HepG2 (cell line): Measurements from ENCODE around the gene DVL3. TPM values are rescaled to one million over a fixed set of nuclear protein-coding genes. Genes with fewer than 3 reads are reported as not detected.

Source experiments
- DNMT1 ChIP-seq: sonication (generic); formaldehyde crosslinking; IDR thresholded peaks from 2 replicates; pipeline ENCODE4 v1.5.1; 2020; ENCODE audit warnings: mild to moderate bottlenecking, missing genetic modification reagents
- GTF3A ChIP-seq: sonication (generic); formaldehyde crosslinking; conservative IDR thresholded peaks from 2 replicates; pipeline ENCODE4 v1.4.0; 2020; ENCODE audit warnings: mild to moderate bottlenecking, missing genetic modification reagents
- KMT2A ChIP-seq: sonication (generic); formaldehyde crosslinking; IDR thresholded peaks from 2 replicates; pipeline ENCODE4 v1.4.0; 2020; ENCODE audit warnings: missing genetic modification reagents
- MEF2D ChIP-seq: sonication (generic); formaldehyde crosslinking; IDR thresholded peaks from 2 replicates; pipeline ENCODE4 v1.5.1; 2020; ENCODE audit warnings: mild to moderate bottlenecking, missing genetic modification reagents
- NAIF1 ChIP-seq: sonication (generic); formaldehyde crosslinking; IDR thresholded peaks from 2 replicates; pipeline ENCODE4 v1.5.0; 2020; ENCODE audit warnings: mild to moderate bottlenecking, missing genetic modification reagents, borderline replicate concordance
- NFKB2 ChIP-seq: sonication (generic); formaldehyde crosslinking; IDR thresholded peaks from 2 replicates; pipeline ENCODE4 v1.4.0; 2020; ENCODE audit warnings: missing genetic modification reagents, borderline replicate concordance
- POLR2A ChIP-seq, 2 experiments: IDR thresholded peaks; 2 replicates each; pipeline ENCODE4 v1.6.1; 2011; ENCODE audit warnings: low read depth in 2 of 2, low read length in 2 of 2, mild to moderate bottlenecking in 1 of 2, moderate library complexity in 1 of 2; ENCODE audit not compliant: insufficient read depth in 1 of 2
- RELA ChIP-seq: sonication (generic); formaldehyde crosslinking; IDR thresholded peaks from 2 replicates; pipeline ENCODE4 v1.4.0; 2020; ENCODE audit warnings: missing genetic modification reagents
- SATB2 ChIP-seq: sonication (generic); formaldehyde crosslinking; IDR thresholded peaks from 2 replicates; pipeline ENCODE4 v1.5.0; 2020; ENCODE audit warnings: missing genetic modification reagents
- SMC3 ChIP-seq: IDR thresholded peaks from 2 replicates; pipeline ENCODE4 v1.6.1; 2011; ENCODE audit warnings: low read length, improper control_type of control experiment
- ZBTB7B ChIP-seq: sonication (generic); formaldehyde crosslinking; IDR thresholded peaks from 2 replicates; pipeline ENCODE4 v1.4.0; 2020; ENCODE audit warnings: missing genetic modification reagents
- ZFP36L1 ChIP-seq: sonication (generic); formaldehyde crosslinking; IDR thresholded peaks from 2 replicates; pipeline ENCODE4 v1.8.0; 2022; ENCODE audit warnings: mild to moderate bottlenecking, missing genetic modification reagents, moderate library complexity
- ZNF121 ChIP-seq: sonication (generic); formaldehyde crosslinking; IDR thresholded peaks from 2 replicates; pipeline ENCODE4 v1.5.0; 2020; ENCODE audit warnings: mild to moderate bottlenecking, missing genetic modification reagents
- ZNF296 ChIP-seq: sonication (generic); formaldehyde crosslinking; conservative IDR thresholded peaks from 2 replicates; pipeline ENCODE4 v1.5.0; 2020; ENCODE audit warnings: mild to moderate bottlenecking, missing genetic modification reagents
- ZNF558 ChIP-seq: sonication (generic); formaldehyde crosslinking; IDR thresholded peaks from 2 replicates; pipeline ENCODE4 v1.9.0; 2022; ENCODE audit warnings: mild to moderate bottlenecking, missing genetic modification reagents, borderline replicate concordance
- ZNF563 ChIP-seq: sonication (generic); formaldehyde crosslinking; IDR thresholded peaks from 2 replicates; pipeline ENCODE4 v1.8.0; 2022; ENCODE audit warnings: mild to moderate bottlenecking, moderate library complexity, missing genetic modification reagents
- ZNF670 ChIP-seq: sonication (generic); formaldehyde crosslinking; IDR thresholded peaks from 2 replicates; pipeline ENCODE4 v1.8.0; 2022; ENCODE audit warnings: mild to moderate bottlenecking, missing genetic modification reagents, borderline replicate concordance
- polyA plus RNA-seq, 8 experiments: library from polyadenylated mRNA; depleted of rRNA in 3 of 8; stranded (reverse) in 7 of 8; unstranded in 1 of 8; fragments of >200 nt; fragmentation: Illumina TruSeq in 4 of 8; extraction: Trizol in 4 of 8; gene quantifications; 2 replicates each; pipeline versions ENCODE4 v1.2.1 to v1.2.3, GENCODE V29; 2011 to 2016; ENCODE audit warnings: low read depth in 4 of 8, missing spikeins in 1 of 8, mixed read lengths in 1 of 8; ENCODE audit not compliant: insufficient read depth in 1 of 8
- total RNA-seq, 5 experiments: library from RNA; depleted of rRNA; stranded (reverse); fragments of >200 nt; fragmentation: Illumina TruSeq; extraction: Trizol; gene quantifications; 2 replicates each; pipeline ENCODE4 v1.2.3, GENCODE V29; 2016; ENCODE audit warnings: low read depth in 1 of 5
- TF ChIP-seq, protein P1 (sequence below): sonication (generic); formaldehyde crosslinking; IDR thresholded peaks from 2 replicates; pipeline ENCODE4 v1.4.0; 2020; ENCODE audit warnings: missing genetic modification reagents
- TF ChIP-seq, protein P2 (sequence below): sonication (generic); formaldehyde crosslinking; IDR thresholded peaks from 2 replicates; pipeline ENCODE4 v1.8.0; 2022; ENCODE audit warnings: missing genetic modification reagents, mild to moderate bottlenecking, inconsistent platforms, borderline replicate concordance
- TF ChIP-seq, protein P3 (sequence below): sonication (generic); formaldehyde crosslinking; IDR thresholded peaks from 2 replicates; pipeline ENCODE4 v1.5.1; 2020; ENCODE audit warnings: missing genetic modification reagents, mild to moderate bottlenecking, borderline replicate concordance
- TF ChIP-seq, protein P4 (sequence below): sonication (generic); formaldehyde crosslinking; IDR thresholded peaks from 2 replicates; pipeline ENCODE4 v1.5.1; 2020; ENCODE audit warnings: mild to moderate bottlenecking, moderate library complexity, missing genetic modification reagents
- TF ChIP-seq, protein P5 (sequence below): sonication (generic); formaldehyde crosslinking; IDR thresholded peaks from 2 replicates; pipeline ENCODE4 v1.8.1; 2023; ENCODE audit warnings: mild to moderate bottlenecking, missing genetic modification reagents

The DVL3 gene
- total and polyA plus RNA-seq, 2 of the 13 experiments (the other 11 are each of a cell fraction or from before 2014, with no cell fraction given) = 29.0 to 36.1 TPM

DNA sequence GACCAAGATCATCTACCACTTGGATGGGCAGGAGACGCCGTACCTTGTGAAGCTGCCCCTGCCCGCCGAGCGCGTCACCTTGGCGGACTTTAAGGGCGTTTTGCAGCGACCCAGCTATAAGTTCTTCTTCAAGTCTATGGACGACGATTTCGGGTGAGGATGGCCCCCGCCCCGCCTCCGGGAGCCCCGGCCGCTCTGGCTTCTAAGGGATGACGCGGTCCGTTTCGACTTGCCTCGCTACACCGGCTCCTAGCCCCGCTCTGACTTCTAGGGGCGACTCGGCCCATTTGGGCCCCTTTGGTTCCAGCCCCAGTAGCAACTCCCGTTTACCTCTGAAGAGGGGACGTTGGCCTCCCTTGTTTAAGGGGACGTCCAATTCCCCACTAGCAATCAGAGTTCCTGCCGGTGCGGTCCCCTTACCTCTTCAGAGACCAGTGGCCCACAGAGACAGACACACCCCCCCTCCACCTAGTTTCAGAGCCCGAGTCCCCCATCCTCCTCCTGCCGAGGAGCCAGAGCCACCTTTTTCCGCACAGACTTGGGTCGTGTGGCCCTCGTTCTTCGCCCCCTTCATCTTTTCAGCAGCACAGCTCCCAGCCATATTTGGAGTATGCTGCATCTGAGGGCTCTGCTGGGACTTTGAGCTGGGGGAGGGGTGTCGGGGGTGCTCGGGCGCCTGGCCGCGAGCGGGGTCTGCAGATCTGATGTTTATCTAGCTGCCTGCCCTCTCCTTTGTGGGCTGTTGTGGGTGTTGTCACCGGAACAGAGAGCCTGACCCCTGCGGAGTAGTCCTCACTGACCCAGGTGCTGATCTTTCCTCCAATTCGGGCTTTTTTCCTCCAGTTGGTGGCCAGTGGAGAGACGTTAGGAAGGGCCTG lies 706 bp downstream of the DVL3 start (continued):
- TF ChIP-seq MEF2D (CRISPR knock-in tag) (0 out of 2 replicates have a peak, but pooled peaks have one; percentile 17), NFKB2 (0 out of 2 replicates have a peak, but pooled peaks have one; percentile 17), ZNF121 (CRISPR knock-in tag) (peak; percentile 22; the same call in 1 of the 2 replicates), ZBTB7B (CRISPR knock-in tag) (peak; percentile 74), NAIF1 (no peak), ZFP36L1 (CRISPR knock-in tag) (0 out of 2 replicates have a peak, but pooled peaks have one; percentile 65), ZNF670 (CRISPR knock-in tag) (0 out of 2 replicates have a peak, but pooled peaks have one; percentile 39), DNMT1 (CRISPR knock-in tag) (0 out of 2 replicates have a peak, but pooled peaks have one; percentile 31), SATB2 (CRISPR knock-in tag) (no peak), RELA (CRISPR knock-in tag) (no peak), POLR2A (IDR thresholded peaks at IDR 0.05; ENCODE audit: insufficient read depth in 1 of 2, low read depth in 2 of 2, low read length in 2 of 2) (peak; percentile 56 to 67), ZNF563 (CRISPR knock-in tag) (peak; percentile 12; the same call in 1 of the 2 replicates), KMT2A (CRISPR knock-in tag) (peak; percentile 16), SMC3 (no peak), ZNF558 (CRISPR knock-in tag) (no peak), ZNF296 (0 out of 2 replicates have a peak, but pooled peaks have one; percentile 57), GTF3A (CRISPR knock-in tag) (no peak)
- TF ChIP-seq, protein P1, sequence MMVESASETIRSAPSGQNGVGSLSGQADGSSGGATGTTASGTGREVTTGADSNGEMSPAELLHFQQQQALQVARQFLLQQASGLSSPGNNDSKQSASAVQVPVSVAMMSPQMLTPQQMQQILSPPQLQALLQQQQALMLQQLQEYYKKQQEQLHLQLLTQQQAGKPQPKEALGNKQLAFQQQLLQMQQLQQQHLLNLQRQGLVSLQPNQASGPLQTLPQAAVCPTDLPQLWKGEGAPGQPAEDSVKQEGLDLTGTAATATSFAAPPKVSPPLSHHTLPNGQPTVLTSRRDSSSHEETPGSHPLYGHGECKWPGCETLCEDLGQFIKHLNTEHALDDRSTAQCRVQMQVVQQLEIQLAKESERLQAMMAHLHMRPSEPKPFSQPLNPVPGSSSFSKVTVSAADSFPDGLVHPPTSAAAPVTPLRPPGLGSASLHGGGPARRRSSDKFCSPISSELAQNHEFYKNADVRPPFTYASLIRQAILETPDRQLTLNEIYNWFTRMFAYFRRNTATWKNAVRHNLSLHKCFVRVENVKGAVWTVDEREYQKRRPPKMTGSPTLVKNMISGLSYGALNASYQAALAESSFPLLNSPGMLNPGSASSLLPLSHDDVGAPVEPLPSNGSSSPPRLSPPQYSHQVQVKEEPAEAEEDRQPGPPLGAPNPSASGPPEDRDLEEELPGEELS (CRISPR knock-in tag) = 0 out of 2 replicates have a peak, but pooled peaks have one; percentile 9
- TF ChIP-seq, protein P2, sequence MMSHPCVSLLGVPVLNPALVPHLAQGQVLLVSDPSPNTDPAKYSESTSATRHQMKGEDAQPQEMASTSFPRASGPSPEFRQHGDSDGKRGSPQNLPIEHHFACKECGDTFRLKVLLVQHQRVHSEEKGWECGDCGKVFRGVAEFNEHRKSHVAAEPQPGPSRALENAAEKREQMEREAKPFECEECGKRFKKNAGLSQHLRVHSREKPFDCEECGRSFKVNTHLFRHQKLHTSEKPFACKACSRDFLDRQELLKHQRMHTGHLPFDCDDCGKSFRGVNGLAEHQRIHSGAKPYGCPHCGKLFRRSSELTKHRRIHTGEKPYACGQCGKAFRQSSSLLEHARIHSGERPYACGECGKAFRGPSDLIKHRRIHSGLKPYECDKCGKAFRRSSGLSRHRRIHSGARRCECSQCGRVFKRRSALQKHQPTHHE (CRISPR knock-in tag) = no peak
- TF ChIP-seq, protein P3, sequence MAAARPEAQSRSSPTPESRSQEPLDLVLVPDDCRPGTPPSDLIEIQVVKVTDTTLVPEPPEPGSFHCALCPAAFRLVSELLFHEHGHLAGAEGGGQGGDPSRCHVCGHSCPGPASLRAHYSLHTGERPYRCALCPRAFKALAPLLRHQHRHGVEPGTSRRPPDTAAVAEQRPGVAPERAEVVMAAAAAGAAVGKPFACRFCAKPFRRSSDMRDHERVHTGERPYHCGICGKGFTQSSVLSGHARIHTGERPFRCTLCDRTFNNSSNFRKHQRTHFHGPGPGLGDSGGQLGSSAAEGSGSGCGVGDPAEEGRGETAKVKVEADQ = peak; percentile 38; the same call in 1 of the 2 replicates
- TF ChIP-seq, protein P4, sequence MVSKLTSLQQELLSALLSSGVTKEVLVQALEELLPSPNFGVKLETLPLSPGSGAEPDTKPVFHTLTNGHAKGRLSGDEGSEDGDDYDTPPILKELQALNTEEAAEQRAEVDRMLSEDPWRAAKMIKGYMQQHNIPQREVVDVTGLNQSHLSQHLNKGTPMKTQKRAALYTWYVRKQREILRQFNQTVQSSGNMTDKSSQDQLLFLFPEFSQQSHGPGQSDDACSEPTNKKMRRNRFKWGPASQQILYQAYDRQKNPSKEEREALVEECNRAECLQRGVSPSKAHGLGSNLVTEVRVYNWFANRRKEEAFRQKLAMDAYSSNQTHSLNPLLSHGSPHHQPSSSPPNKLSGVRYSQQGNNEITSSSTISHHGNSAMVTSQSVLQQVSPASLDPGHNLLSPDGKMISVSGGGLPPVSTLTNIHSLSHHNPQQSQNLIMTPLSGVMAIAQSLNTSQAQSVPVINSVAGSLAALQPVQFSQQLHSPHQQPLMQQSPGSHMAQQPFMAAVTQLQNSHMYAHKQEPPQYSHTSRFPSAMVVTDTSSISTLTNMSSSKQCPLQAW = peak; percentile 31; the same call in 1 of the 2 replicates
- TF ChIP-seq, protein P5, sequence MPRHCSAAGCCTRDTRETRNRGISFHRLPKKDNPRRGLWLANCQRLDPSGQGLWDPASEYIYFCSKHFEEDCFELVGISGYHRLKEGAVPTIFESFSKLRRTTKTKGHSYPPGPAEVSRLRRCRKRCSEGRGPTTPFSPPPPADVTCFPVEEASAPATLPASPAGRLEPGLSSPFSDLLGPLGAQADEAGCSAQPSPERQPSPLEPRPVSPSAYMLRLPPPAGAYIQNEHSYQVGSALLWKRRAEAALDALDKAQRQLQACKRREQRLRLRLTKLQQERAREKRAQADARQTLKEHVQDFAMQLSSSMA (CRISPR knock-in tag) = no peak
